Iris pigment epithelial cell (primary cell): ENCODE data around the gene CLCNKB.

Experiments
- DNase-seq: peaks from one replicate; pipeline ENCODE4 v3.0.0-alpha.2; 2011; ENCODE audit warnings: low read depth

The CLCNKB gene

DNA sequence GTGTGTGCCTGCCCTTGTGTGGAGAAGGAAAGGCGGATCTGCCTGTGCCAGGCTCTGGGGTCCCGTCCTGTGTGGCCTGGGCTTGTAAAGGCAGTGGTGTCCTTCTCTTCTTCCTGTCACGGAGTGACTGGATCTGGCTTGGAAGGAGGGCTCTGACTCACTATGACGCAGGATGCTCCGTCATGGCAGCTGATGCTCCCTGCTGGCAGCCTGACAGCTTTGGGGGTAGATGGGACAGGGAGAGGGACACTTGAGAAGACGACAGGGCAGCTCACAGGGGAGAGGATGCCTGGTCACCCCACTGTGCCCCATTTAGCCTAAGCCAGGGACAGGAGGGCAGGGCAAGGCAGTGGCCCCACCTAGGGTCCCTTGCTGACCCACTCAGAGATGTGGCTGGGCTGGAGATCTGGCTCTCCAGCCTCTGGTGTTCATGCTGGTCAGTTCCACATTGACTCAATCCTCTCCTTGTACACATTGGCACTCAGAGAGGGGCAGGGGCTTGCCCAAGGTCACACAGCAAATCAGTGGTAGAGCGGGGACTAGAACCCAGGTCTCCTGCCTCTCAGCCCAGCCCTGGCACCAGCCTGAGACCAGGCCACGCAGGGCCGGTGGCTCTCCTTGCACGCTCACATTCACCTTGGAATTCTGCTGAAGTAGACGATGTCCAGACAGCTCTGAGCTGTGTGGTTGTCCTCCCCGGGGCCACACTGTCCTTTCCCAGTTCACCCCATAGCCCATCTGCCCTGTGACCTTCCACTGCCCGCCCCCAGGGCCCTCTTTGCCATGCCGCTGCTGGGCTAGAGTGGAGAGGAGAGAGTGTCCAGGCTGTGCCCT is 32.7 kb downstream of the CLCNKB start:
- peak; percentile 88 for DNase-seq

DNA sequence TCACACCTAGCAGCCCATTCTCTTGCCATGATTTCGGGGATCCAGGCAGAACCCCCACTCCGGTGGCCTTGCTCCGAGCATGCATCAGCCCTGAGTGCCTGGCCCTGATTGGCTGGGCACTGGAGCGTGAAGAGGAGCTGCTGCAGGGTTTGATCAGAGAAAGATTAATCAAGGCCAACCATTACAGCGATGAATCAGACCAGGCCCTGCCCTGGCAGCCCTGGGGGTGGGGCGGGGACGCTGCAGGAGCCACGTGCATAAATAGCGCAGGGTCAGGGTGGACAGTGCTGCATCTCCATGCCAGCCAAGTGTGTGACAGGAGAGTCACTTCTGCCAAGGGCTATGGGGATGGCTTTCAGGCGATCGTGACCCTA is 33.3 kb downstream of the CLCNKB start:
- DNase-seq = peak; percentile 26

DNA sequence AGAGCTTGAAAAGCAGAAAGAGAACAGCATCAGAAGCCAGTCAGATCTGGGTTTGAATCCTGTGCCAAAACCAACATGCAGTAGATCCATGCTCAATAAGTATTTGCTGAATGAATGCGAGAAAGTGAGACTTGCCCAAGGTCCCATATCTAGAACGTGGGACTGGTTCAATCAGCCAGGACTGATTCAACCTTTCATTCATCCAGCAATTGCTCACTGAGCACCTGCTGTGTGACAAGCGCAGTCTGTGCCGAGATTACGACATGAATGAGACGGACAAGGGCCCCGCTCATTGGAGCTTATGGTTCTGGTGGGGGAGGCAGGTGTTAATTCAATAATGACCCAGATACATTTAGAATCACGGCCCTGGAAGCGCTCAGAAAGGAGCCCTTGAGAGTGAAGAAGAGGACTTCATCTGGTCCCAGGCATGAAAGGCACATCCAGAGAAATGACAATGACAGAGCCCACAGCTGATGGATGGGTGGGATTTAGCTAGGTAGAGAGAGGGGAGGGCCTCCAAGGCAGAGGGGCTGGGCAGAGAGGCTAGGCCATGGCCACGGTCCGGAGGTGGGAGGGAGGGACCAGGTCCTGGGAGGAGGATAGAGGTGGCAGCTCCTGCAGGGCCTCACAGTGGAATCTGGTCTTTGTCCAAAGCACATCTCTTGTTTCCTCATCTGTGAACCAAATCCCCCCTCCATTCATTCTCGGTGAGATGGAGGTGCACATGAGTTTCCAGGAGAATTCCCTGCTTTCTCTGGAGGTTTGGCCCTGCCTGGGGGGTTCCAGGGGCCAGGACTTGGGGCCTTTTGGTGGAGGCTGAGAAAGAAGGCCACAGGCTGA is 34.0 kb downstream of the CLCNKB start:
- no peak for DNase-seq

DNA sequence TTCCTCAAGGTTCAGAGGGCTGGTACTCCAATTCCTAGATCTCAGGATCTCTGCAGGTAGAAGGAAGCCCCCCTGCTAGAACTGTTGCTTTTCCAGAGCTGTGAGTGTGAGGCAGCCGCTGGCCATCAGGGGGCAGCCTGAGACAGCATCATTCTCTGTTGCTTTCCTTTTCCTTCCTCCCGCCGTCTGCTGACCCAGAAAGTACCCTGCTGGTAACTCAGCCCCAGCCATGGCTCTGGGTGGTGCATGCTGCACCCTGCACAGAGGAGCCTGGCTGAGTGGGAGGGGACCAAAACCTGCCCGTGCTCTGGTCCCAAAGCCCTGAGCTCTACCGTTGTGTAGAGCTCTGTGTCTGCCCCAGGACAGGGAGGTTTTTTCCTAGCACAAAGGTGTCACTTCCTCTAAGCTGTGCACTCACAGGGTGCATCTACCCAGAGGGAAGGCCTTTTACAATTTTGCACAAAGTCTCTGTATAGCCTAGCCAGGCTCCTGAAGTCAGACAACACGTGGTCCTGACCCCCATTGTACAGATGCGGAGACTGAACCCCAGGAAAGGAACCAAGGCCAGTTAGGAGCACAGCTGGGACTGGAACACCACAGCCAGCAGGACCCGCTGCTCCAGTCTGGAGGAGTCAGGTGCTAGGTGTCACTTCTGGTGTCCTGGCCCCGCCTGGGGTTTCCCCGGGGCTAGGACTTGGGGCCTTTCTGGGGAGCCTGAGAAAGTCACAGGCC is 35.5 kb downstream of the CLCNKB start:
- peak; percentile 64 for DNase-seq

DNA sequence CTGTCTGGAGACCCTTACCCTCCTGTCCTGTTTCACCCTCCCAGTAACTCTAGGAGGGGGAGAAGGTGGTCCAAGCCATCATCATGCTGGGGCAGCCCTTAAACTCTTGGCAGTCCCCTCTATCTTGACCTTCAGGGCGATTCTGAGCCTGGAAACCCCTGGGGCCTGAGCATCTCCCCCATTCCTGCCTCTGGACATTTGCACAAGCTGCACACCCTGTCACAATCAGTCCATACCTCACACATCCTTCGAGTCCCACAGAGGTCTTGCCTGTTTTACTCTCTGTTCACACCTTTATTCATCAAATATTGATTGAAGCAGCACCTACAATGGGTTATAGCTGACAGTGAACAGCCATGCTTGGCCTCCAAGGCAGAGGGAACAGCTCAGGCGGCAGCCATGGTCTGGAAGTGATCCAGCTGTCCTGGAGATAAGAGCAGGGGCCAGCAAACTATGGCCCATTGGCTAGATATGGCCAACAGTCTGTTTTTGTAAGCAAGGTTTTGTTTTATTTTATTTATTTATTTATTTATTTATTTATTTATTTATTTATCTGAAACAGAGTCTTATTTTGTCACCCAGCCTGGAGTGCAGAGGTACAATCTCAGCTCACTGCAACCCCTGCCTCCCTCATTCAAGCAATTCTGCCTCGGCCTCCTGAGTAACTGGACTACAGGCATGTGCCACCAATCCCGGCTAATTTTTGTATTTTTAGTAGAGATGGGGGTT is 37.0 kb downstream of the CLCNKB start:
- no peak for DNase-seq

DNA sequence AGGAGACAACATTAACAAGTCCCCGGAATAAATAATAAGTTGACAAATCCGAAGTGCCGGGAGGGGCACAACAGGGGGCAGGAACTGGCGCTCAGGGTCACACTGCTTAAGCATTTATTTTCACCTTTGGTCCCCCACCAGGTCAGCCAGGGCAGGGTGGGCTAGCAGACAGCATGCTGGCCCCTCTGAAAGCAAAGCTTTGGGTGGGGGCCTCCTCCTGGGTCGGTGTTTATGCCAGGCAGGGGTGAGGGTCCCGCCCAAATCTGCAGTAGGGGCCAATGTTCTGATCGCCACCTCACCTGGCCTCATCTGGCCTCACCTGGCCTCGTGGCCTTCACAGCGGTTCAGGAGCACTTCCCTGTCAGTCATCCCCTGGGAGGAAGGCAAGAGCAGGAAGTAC is 38.1 kb downstream of the CLCNKB start:
- DNase-seq = no peak

DNA sequence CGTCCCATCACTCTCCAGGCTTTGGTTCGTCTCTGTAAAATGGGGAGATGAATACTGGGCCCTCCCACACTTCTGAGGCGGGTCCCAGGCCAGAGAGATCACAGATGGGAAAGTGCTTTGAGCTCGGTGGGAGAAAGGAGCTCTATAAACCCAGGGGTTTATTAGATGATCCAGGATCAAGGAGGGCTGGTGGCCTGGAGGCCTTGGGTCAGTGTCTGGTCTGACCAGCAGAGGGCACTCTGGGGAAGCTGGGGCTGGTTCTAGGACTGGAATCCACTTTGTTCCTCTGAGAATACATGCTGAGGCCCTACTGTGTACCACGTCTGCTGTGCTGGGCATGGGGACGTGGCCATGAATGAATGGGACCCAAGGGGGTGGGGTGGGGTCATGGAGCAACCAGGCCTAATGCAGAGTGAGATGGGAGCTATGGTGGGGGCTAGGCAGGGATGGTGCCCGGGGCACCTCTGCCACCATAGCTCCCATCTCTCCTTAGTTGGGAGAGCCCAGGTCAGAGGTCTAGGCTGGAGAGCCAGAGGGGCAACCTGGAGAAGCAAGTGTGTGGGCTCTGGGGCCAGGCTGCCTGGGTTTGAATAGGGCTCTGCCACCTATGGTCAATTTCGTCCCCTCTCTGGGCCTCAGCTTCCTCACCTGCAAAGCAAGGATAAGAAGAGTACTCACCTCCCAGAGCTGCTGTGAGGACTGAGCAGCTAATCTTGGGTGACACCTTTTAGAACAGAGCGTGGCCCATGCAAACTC is 38.9 kb downstream of the CLCNKB start:
- peak; percentile 38 for DNase-seq

DNA sequence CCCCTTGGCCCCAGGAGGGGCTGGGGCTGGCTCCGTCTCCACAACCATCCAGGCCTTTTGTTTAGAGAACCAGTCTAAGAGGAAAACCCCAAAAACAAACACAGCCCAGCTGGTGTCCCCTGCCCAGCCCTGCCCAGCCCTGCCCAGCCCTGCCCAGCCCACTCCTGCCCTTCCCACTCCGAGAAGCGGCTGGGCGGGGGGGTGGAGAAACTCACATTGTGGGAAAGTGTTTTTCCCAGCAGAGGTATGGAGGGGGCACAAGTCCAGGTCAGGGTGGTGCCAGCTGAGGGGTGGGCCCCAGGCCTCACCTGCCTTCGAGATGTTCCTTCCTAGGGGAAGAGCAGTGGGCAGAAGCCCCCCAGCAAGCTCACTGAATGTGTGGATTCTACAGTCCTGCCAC is 39.9 kb downstream of the CLCNKB start:
- DNase-seq = no peak

DNA sequence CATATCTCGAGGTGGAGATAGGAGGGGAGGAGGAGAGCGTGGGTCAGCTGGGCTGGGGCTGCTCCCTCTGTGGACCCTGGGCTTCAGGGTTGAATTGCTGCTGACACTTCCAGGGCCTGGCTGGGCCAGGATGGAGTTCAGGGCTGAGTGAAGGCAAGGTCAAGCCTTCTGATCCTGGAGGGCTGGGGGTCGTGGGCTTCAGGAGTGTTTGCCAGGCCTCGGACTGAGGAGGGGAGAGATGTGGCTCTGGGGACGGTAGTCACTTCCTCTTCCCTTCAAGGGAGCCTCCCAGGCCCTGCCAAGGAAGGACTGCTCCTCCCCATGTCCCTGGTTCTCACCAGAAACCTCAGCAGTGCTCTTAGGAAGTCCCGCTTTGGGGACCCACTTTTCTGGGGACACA is 41.9 kb downstream of the CLCNKB start:
- DNase-seq = no peak

DNA sequence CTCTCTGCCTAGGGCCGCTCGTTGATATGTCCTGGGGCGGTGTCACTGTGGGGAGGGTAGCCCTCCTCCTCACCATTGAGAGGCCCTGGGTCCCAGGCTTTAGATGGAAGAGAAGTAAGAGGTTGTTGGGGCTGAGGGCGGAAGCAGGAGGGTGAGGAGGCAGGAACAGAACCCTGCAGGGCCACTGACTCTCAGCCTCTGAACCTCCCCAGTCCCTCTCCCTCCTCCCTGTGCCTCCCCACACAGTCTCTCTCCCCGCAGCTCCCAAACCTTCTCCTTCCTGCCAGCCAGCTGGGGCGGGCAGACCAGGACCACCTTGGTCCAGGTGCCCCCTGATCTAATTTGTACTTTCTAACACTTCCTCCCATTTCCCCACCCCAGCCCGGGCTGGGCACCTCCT is 44.2 kb downstream of the CLCNKB start:
- DNase-seq = no peak

DNA sequence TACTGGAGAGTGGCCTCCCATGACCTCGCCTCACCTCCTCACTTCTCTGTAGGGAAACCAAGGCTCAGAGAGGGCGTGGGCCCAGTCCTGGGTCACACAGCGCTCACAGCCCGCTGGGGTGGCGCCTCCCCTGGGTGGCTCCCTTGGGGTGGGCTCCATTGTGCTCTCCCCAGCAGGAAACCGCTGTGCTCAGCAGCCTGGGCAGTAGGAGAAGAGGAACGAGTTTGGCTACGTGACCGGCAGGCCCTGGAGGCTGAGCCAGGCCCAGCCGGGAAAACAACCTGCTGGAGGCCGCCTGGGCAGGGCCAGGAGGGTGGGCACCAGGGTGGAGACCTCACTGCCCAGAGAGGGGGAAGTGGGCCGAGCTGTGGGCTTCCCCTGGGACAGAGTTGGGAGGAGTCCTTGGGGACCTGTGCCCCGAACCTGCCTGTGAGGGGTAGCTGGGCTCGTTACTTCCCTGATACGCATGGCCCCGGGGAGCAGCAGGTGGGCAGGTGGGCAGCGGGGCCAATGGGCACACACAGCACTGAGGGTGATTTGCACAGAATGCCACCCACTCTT is 44.8 kb downstream of the CLCNKB start:
- no peak for DNase-seq

DNA sequence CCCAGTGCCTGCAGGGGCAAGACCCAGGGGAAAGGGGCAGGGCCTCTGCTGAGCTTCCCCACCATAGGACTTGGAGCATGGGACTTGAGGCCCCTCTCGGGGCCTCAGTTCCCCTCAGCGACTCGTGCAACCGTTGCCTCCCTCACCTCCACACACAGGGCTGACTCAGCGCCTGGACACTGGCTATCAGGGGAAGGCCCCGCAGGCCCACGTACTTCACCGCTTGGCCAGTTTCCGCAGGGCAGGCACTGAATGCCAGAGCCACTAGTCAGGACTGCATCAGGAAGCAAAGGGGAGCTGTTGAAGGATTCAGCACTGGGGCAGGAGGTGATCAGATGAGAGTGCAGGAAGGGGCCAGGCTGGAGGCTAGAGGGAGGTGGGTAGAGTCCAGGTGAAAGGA is 45.4 kb downstream of the CLCNKB start:
- peak; percentile 88 for DNase-seq

DNA sequence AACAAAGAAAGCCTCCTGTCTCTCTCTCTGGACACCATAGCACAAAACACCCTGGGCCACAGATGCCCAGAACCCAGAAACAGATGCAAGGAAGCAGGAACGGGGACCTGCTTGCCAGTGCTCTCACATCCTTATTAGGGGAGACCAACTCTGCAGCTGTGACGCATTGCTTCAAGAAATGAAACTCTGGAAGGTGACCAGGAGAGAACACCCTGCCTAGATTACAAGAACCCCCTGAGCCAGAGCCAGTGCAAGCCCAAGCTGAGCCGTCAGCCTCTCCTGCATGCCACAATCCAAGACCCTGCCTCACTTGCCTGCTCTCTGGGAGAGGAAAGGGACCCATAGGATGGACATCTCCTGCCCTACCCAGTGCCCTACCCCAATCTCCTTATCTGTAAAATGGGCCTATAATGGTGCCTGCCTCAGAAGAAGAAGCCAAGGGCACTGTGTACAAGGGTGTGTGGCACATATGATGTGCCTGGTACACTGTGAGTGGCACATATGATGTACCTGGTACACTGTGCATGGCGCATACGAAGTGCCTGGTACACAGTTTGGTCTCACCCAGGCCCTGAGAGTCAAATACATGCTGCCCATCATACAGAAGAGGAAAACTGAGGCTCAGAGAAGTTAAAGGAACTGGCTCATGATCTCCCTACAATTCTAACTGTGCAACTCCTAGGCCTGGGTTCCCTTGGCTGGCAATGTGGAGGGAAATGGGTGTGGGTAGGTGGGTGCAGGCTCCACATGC is 46.7 kb downstream of the CLCNKB start:
- no peak for DNase-seq

DNA sequence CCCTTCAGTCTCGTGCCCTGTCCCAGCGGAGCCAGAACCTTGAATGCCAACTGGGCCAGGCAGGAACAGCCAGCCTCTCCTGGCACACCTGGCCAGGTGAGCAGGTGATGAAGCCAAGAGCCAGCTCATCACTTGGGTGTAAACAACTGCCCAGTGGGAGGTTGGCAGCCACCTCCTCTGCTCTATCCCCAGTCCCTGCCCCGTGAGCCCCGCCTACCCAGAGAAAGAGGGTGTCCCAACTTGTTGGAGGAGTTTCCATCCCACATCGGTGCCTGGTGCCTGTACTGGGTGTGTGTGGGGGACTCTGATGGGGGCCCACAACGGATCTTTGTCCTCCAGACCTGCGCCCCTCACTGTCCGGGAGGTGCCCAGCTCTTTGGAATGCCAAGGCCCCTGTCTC is 47.7 kb downstream of the CLCNKB start:
- DNase-seq = no peak

DNA sequence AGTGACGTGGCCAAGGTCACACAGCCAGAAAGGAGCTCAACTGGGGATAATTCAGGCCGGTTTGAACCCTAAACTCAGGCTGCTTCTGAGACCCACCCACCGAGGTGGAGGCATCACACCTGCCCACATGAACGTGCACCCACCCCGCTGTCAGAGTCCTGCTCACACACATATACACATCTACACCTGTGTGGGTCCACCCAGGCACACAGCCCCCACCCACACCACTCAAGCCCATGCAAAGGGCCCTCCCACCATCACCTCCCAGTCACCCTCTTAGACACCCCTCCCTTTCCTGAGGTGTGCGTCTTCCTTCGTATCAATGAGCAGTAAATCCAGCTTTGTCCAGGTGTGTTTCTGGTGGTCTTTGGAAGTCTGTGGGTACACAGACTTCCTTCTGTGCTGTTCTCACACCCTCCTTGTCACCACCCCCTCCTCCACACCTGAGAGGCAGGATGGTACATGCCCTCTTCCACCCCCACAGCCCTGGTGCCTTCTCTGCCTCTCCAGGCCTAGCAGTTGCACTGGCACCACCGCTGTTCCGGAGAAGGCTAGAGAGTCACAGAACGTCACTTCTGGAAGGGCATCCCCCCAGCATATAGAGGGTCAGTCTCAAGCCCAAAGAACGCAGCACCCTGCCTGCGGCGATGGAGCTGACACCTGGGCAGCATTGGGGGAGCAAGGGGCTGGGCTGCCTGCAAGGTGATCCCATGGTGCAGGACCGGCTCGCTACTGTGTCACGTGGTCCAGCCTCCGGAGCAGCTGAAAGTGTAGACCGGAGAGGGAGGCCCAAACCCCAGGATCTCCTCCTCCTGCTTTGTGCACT is 48.7 kb downstream of the CLCNKB start:
- no peak for DNase-seq

DNA sequence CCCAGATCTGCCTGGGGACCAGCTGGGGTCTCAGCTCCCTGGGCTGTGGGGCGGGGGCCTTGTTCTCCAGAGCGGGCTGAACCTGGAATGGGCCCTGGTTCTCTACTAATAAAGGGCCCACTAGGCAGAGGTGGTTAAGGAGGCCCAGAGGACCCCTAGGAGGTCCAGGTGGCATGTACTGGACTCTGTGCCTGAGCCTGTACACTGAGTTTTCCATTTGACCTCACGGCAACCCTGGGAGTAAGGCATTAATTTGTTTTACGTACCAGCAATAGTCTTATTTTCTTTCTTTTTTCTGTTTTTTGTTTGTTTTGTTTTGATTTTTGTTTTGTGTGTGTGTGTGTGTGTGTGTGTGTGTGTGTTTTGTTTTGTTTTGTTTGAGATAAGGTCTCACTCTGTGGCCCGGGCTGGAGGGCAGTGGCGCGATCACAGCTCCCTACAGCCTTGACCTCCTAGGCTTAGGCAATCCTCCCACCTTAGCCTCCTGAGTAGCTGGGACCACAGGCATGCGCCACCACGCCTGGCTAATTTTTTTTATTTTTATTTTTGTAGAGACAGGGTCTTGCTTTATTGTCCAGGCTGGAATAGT is 49.4 kb downstream of the CLCNKB start:
- no peak for DNase-seq

DNA sequence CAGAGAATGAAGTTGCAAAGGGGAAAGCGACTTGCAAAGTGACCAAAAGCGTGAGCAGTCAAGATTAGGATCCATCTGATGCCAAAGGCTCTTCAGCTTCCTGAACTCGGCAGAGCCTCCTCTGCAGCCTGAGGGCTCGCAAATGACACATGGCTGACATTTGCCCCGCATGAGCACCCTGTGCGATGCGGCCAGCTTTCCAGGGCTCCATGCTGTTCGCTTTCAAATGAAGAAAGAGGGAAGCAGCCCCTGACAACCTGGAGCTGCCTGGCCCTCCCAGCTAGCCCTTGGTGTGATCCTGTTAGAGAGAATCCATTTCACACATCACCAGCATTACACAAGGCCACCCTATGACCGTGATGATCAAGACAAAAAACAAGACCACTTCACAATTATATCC is 50.0 kb downstream of the CLCNKB start:
- DNase-seq = no peak

DNA sequence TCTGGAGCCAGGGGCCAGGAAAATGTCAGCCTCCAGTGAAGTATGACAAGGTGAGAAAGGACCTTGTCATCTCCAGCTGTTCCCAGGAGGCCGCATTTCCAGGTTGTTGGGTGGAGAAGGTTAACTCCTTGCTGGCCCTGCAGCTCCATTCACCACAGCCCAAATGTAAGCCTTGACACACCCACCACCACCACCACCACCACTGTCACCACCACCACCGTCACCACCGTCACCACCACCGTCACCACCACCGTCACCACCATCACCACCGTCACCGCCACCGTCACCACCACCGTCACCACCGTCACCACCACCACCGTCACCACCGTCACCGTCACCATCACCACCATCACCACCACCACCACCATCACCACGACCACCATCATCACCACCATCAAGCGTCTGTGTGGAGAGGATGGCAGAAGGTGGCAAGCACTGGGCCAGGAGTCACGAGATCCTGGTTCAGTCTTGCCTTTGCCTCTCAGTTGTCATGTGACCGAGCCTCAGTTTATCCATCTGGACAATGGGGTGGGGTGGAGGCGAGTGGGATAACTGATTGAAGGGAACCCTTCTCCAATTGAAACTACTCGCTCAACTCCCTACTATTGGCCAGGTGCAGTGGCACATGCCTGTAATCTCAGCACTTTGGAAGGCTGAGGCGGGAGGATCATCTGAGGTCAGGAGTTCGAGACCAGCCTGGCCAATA is 51.0 kb downstream of the CLCNKB start:
- DNase-seq = no peak
